Esophagus squamous epithelium (tissue), 5 donors: Measurements from ENCODE around the gene ANKLE2. TPM values are rescaled to one million over a fixed set of nuclear protein-coding genes. Genes with fewer than 3 reads are reported as not detected.

Experiments used
- DNase-seq: peaks from one replicate; lab custom pipeline; 2025; lab: John Stamatoyannopoulos, UW
- H3K27ac ChIP-seq, 4 donors: fragments of 200-600 bp; sonication (generic); one replicate each; pipeline ENCODE4 v1.5.1; 2016 to 2019; ENCODE audit warnings: mild to moderate bottlenecking in 1 of 4
- H3K27me3 ChIP-seq, 4 donors: fragments of 200-600 bp; sonication (generic); 1 replicate in 3 of 4; 2 replicates in 1 of 4; pipeline versions ENCODE4 v1.5.1 to v1.6.0; 2017 to 2021; ENCODE audit warnings: antibody characterized with exemption in 1 of 4
- H3K36me3 ChIP-seq, 3 donors: fragments of 200-600 bp; sonication (generic); one replicate each; pipeline ENCODE4 v1.5.1; 2016 to 2019
- H3K4me1 ChIP-seq, 3 donors: fragments of 200-600 bp; sonication (generic); one replicate each; pipeline ENCODE4 v1.5.1; 2017 to 2019
- H3K4me3 ChIP-seq, 4 donors: fragments of 200-600 bp; sonication (generic); 1 replicate in 3 of 4; 2 replicates in 1 of 4; pipeline ENCODE4 v1.5.1; 2016 to 2019; ENCODE audit warnings: mild to moderate bottlenecking in 2 of 4, moderate library complexity in 1 of 4
- H3K9me3 ChIP-seq, 3 donors: fragments of 200-600 bp; sonication (generic); one replicate each; pipeline ENCODE4 v1.5.1; 2016 to 2019
- POLR2A ChIP-seq, 4 donors: fragments of 450-650 bp; IDR thresholded peaks; one replicate each; pipeline ENCODE4 v1.6.1; 2017; ENCODE audit warnings: antibody characterized with exemption in 4 of 4, mild to moderate bottlenecking in 4 of 4, moderate library complexity in 3 of 4
- WGBS, 2 donors: methylation state at CpG; one replicate each; pipeline ENCODE4 v1.1.5; 2018; 5-methylcytosine and 5-hydroxymethylcytosine counted together
- intact Hi-C: fragments of 100-400 bp; cut with DNase I; formaldehyde crosslinking; loops from one replicate; pipeline ENCODE4 v1.15.0; 2022
- total RNA-seq, 4 donors: library from RNA; depleted of rRNA; stranded (reverse); fragments of >200 nt; gene quantifications; one replicate each; pipeline ENCODE4 v1.1.0, GENCODE V29; 2016
- TF ChIP-seq, protein P1 (sequence below), 6 experiments: fragments of 450-650 bp in 4 of 6; fragments of 200-600 bp in 2 of 6; sonication (generic) in 2 of 6; IDR thresholded peaks; one replicate each; pipeline ENCODE4 v1.5.1; 2016 to 2019; ENCODE audit warnings: antibody characterized with exemption in 6 of 6, mild to moderate bottlenecking in 4 of 6, moderate library complexity in 4 of 6
- donor health status: DM: yes; HTN: yes; CAD: no.

Gene ANKLE2
- total RNA-seq, 4 donors from 2014 or later = 26.4 to 73.5 (median 57.7) TPM

DNA sequence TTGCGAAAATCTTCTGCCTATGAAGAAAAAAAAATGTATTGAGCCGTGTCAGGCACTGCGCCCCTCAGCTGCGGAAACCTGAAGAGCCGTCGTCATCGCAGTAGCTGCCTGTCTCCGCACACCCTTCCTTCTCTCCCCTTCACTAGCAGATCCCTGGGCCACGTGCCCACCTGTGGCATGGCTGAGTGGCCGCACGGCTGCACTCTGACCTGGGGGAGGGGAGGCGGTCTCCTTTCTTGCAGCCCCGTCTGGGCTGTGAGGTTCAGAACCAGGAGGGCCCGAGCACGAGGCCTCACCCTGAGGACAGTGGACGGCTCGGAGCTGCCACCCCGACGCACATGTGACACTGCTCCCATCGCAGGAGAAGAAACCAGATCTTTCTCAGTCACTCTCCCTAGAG is 26.1 kb downstream of the ANKLE2 start:
- WGBS, 2 donors = 93 to 99% methylated on average over 14 to 17 of the region's 20 CpGs
- Histone ChIP-seq H3K4me3 (no peak overlapping the region), H3K9me3 (no peaks in the 10 kb centered on the region), H3K36me3 (peaks cover 30 to 100% (median 73%) of the 10 kb centered on the region in 3 donors), H3K27me3 (no peaks in the 10 kb centered on the region), H3K4me1 (no peaks in the 10 kb centered on the region), H3K27ac (no peak overlapping the region)
- TF ChIP-seq, protein P1, sequence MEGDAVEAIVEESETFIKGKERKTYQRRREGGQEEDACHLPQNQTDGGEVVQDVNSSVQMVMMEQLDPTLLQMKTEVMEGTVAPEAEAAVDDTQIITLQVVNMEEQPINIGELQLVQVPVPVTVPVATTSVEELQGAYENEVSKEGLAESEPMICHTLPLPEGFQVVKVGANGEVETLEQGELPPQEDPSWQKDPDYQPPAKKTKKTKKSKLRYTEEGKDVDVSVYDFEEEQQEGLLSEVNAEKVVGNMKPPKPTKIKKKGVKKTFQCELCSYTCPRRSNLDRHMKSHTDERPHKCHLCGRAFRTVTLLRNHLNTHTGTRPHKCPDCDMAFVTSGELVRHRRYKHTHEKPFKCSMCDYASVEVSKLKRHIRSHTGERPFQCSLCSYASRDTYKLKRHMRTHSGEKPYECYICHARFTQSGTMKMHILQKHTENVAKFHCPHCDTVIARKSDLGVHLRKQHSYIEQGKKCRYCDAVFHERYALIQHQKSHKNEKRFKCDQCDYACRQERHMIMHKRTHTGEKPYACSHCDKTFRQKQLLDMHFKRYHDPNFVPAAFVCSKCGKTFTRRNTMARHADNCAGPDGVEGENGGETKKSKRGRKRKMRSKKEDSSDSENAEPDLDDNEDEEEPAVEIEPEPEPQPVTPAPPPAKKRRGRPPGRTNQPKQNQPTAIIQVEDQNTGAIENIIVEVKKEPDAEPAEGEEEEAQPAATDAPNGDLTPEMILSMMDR (IDR thresholded peaks at IDR 0.05) = no peak
- TF ChIP-seq POLR2A (IDR thresholded peaks at IDR 0.05) = no peak
- intact Hi-C loops = no loop called here
- no peak for DNase-seq

DNA sequence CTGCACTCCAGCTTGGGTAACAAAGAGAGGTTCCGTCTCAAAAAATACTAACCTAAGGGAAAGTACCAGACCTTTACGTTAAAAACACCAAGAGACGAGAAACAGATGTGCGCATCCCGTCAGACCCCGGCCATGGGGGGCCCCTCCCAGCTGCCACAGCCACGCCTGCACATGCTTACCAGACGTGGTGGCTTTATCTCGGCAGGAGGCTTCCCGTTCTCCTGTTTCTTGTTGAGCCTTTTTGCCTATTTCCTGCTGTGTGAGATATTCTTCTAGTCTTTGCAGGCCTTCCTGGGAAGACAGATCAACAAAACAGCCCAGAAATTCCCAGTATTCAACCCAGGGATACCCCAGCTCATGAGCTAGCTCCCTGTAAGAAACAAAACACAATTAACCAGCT is 27.4 kb downstream of the ANKLE2 start:
- no peaks in the 10 kb centered on the region for H3K27me3 ChIP-seq
- peaks cover 23 to 98% (median 60%) of the 10 kb centered on the region in 3 donors for H3K36me3 ChIP-seq
- H3K4me3 ChIP-seq = no peak overlapping the region
- no peaks in the 10 kb centered on the region for H3K9me3 ChIP-seq
- no peak overlapping the region for H3K27ac ChIP-seq
- H3K4me1 ChIP-seq = no peaks in the 10 kb centered on the region
- no peak for DNase-seq
- WGBS, 2 donors = 77 to 83% methylated on average over 10 of the region's 10 CpGs
- no peak for TF ChIP-seq POLR2A (IDR thresholded peaks at IDR 0.05)
- TF ChIP-seq, protein P1 (IDR thresholded peaks at IDR 0.05) = no peak
- intact Hi-C loops = no loop called here

DNA sequence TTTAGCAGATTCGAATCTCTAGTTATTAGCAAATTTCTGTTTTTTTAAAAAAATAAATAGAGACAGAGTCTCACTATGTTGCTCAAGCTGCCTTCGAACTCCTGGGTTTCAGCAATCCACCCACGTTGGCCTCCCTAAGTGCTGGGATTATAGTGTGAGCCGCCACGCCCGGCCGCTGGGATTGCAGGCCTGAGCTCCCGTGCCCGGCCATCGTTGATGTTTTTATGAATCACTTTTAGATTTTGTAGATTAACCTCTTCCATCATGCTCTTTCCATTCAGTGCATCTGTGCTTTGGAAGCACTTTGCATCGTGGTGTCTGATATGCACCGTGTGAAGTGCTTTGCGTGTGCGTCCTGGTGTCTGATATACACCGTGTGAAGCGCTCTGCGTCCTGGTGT is 30.1 kb downstream of the ANKLE2 start:
- DNase-seq = no peak

DNA sequence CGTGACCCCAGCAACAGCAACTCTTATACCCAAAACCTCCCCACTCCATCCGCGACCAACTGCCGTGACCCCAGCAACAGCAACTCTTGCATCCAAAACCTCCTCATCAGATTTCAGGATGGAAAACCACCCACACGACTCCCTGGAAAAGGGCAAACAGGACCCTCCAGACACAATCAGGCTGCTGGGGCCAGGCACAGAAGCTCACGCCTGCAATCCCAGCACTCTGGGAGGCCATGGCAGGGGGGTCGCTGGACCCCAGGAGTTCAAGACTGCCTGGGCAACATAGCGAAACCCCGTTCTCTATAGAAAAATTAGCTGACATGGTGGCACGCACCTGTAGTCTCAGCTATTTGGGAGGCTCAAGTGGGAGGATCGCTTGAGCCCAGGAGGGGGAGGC is 31.3 kb downstream of the ANKLE2 start:
- H3K27ac ChIP-seq = no peak overlapping the region
- H3K4me3 ChIP-seq = no peak overlapping the region
- no peaks in the 10 kb centered on the region for H3K27me3 ChIP-seq
- H3K36me3 ChIP-seq = peaks cover 18 to 98% (median 55%) of the 10 kb centered on the region in 3 donors
- no peak for DNase-seq
- no peaks in the 10 kb centered on the region for H3K4me1 ChIP-seq
- TF ChIP-seq POLR2A (IDR thresholded peaks at IDR 0.05) = no peak
- TF ChIP-seq, protein P1 (IDR thresholded peaks at IDR 0.05) = no peak
- intact Hi-C loops = no loop called here
- 92 to 95% methylated on average over 2 to 7 of the region's 11 CpGs for WGBS, 2 donors
- H3K9me3 ChIP-seq = no peaks in the 10 kb centered on the region

More for the DNA sequence above, 30.1 kb downstream of the ANKLE2 start:
- intact Hi-C loops = no loop called here
- no peaks in the 10 kb centered on the region for H3K27me3 ChIP-seq
- peaks cover 22 to 98% (median 59%) of the 10 kb centered on the region in 3 donors for H3K36me3 ChIP-seq
- TF ChIP-seq, protein P1 (IDR thresholded peaks at IDR 0.05) = no peak
- no peak for TF ChIP-seq POLR2A (IDR thresholded peaks at IDR 0.05)
- no peaks in the 10 kb centered on the region for H3K4me1 ChIP-seq
- WGBS, 2 donors = 81 to 87% methylated on average over 16 to 17 of the region's 17 CpGs
- H3K4me3 ChIP-seq = no peak overlapping the region
- no peak overlapping the region for H3K27ac ChIP-seq
- no peaks in the 10 kb centered on the region for H3K9me3 ChIP-seq

DNA sequence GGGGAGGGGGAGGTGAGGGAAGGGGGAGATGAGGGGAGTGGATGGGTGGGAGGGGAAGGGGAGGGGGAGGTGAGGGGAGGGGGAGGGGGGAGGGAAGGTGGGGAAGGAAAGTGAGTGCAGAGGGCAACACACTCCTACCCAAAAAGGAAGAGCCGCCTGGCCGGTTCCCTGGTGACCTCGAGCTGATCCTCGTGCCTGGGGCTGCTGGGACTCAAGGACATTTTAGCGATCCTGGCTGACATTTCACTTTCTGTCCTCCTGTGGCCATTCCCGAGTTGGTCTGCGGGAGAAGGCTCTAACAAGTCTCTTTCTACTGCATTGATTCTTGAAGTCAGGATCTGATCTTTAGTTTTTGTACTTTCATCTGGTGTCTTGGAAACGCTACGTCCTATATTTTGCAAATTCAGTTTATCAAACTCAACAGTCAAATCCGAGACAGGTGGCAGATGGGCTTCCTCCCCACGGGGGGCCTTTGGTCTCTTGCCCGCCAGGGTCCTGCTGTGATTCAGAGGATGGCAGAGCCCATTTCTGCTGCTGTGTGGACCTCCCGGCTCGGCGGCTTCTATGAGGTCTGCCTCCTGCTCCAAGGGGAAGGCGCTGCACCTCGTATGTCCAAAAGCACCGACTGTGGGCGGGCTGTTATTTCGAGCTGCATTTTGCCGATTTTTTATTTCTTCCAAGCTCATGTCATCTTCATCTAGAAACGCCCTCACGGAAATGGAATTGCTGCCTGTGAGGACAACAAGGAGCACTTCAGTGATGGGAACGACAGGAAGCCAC is 31.9 kb downstream of the ANKLE2 start:
- Histone ChIP-seq H3K27me3 (no peaks in the 10 kb centered on the region), H3K9me3 (no peaks in the 10 kb centered on the region), H3K36me3 (peaks cover 23 to 98% (median 57%) of the 10 kb centered on the region in 3 donors), H3K27ac (no peak overlapping the region), H3K4me3 (no peak overlapping the region), H3K4me1 (no peaks in the 10 kb centered on the region)
- intact Hi-C loops = no loop called here
- TF ChIP-seq, protein P1 (IDR thresholded peaks at IDR 0.05) = no peak
- no peak for TF ChIP-seq POLR2A (IDR thresholded peaks at IDR 0.05)
- WGBS, 2 donors = 79 to 85% methylated on average over 8 to 18 of the region's 24 CpGs
- DNase-seq = no peak
